BLaER1 treated with 17β-estradiol and CSF1 and Interleukin-3, amounts not matched to agents 10 nM and 100 nM (cell line): ENCODE data around the gene FUS.
"Not testable (repeated sequence)": the region's sequence is repeated elsewhere in the genome, so short reads cannot be mapped to it uniquely, and the experiment has no call there.

Experiments
- H3K27ac ChIP-seq, 11 experiments: shearing (Covaris generic); formaldehyde crosslinking; 2 replicates each; pipeline ENCODE4 v1.8.1; 2022
- H3K27me3 ChIP-seq, 11 experiments: shearing (Covaris generic); formaldehyde crosslinking; 2 replicates each; pipeline ENCODE4 v1.8.1; 2022
- H3K36me3 ChIP-seq, 11 experiments: shearing (Covaris generic); formaldehyde crosslinking; 2 replicates each; pipeline ENCODE4 v1.8.1; 2022
- H3K4me1 ChIP-seq, 10 experiments: shearing (Covaris generic); formaldehyde crosslinking; 2 replicates each; pipeline ENCODE4 v1.8.1; 2022
- H3K4me2 ChIP-seq, 11 experiments: shearing (Covaris generic); formaldehyde crosslinking; 2 replicates each; pipeline ENCODE4 v1.8.1; 2022
- H3K4me3 ChIP-seq, 10 experiments: shearing (Covaris generic); formaldehyde crosslinking; 2 replicates each; pipeline ENCODE4 v1.8.1; 2022
- H3K9ac ChIP-seq, 11 experiments: shearing (Covaris generic); formaldehyde crosslinking; 2 replicates each; pipeline ENCODE4 v1.8.1; 2022
- H3K9me3 ChIP-seq, 11 experiments: shearing (Covaris generic); formaldehyde crosslinking; replicated peaks in 1 of 11; 2 replicates each; pipeline ENCODE4 v1.8.1; 2022
- H4K20me1 ChIP-seq, 11 experiments: shearing (Covaris generic); formaldehyde crosslinking; 2 replicates each; pipeline ENCODE4 v1.8.1; 2022
- Cebpa-rat ChIP-seq, 11 experiments: shearing (Covaris generic); IDR thresholded peaks; 2 replicates each; pipeline ENCODE4 v1.8.1; 2022

The FUS gene

DNA sequence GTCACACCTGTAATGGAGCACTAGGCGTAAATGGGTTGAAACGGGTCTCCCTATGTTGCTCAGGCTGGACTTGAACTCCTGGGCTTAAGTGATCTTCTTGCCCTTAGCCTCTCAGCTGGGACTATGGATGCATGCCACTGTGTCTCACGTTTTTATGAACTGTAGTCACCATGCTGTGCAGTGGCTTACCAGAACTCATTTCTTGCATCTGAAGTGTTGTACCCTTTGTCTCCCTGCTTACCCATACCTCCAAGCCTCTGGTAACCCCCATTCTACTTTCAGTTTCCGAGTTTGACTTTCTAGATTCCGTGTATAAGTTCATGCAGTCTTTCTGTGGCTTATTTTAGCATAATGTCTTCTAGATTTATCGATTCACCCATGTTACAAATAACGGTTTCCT is 15.0 kb downstream of the FUS start:
- Histone ChIP-seq H3K9ac (no peak overlapping the region), H4K20me1 (peaks cover 98 to 100% (median 100%) of the 10 kb centered on the region in 11 experiments), H3K4me3 (no peak overlapping the region), H3K27ac (no peak overlapping the region), H3K4me2 (no peak overlapping the region), H3K9me3 (no peaks in the 10 kb centered on the region), H3K4me1 (peaks cover 17 to 83% (median 38%) of the 10 kb centered on the region in 10 experiments), H3K27me3 (no peaks in the 10 kb centered on the region), H3K36me3 (peaks cover 90 to 100% (median 94%) of the 10 kb centered on the region in 11 experiments)
- TF ChIP-seq Cebpa-rat (IDR thresholded peaks at IDR 0.05): no peak

DNA sequence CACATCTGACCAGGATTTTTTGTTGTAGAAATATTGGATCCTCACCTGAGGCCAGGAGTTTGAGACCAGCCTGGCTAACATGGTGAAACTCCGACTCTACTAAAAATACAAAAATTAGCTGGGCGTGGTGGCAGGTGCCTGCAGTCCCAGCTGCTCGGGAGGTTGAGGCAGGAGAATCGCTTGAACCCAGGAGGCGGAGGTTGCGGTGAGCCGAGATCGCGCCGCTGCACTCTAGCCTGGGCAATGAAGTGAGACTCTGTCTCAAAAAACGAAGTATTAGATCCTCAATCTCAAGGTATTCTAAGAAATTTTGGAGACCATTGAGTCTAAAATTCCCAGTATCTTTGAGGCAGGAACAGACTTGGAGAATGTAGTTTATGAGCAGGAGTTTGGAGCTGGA is 15.9 kb downstream of the FUS start:
- peaks cover 96 to 100% (median 100%) of the 10 kb centered on the region in 11 experiments for H4K20me1 ChIP-seq
- not testable (repeated sequence) for H3K27me3 ChIP-seq, H3K9me3 ChIP-seq, H3K27ac ChIP-seq, H3K4me3 ChIP-seq
- H3K36me3 ChIP-seq: peaks cover 80 to 97% (median 90%) of the 10 kb centered on the region in 11 experiments
- peaks cover 27 to 83% (median 47%) of the 10 kb centered on the region in 10 experiments for H3K4me1 ChIP-seq
- H3K9ac ChIP-seq: peak overlapping the region in 1 of 11 experiments; percentile 23; a peak in 1 of 22 replicates
- 0 out of 22 replicates have a peak overlapping the region, but pooled peaks of 3 of the 11 experiments have one; percentile 4 to 21 (median 6) for H3K4me2 ChIP-seq

DNA sequence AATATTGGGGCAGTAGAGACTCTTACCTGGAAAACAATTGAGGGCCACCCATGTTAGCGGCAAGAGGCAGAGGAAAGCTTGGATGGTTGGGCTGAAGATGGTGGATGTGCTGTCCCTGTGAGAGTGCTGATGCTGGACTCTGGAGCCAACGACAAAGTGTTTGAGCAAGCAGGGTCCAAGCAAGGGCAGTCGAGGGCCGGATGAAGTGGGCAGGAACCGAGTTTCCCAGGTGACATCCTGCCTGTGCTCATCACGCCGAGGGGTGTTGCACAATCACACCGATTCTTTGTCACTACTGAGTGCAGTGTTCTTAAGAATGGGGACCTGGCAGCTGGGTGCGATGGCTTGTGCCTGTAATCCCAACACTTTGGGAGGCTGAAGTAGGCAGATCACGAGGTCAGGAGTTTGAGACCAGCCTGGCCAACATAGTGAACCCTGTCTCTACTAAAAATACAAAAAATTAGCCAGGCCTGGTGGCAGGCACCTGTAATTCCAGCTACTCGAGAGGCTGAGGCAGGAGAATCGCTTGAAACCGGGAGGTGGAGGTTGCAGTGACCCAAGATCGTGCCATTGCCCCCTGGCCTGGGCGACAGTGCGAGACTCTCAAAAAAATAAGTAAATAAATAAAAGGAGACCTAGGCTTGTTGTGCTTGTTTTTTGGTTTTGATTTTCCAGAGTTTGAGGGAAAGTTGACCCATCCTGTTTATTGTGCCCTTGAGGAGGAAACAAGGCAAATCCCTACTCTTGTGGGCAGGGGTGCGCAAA is 16.6 kb downstream of the FUS start:
- peaks cover 89 to 100% (median 100%) of the 10 kb centered on the region in 11 experiments for H4K20me1 ChIP-seq

DNA sequence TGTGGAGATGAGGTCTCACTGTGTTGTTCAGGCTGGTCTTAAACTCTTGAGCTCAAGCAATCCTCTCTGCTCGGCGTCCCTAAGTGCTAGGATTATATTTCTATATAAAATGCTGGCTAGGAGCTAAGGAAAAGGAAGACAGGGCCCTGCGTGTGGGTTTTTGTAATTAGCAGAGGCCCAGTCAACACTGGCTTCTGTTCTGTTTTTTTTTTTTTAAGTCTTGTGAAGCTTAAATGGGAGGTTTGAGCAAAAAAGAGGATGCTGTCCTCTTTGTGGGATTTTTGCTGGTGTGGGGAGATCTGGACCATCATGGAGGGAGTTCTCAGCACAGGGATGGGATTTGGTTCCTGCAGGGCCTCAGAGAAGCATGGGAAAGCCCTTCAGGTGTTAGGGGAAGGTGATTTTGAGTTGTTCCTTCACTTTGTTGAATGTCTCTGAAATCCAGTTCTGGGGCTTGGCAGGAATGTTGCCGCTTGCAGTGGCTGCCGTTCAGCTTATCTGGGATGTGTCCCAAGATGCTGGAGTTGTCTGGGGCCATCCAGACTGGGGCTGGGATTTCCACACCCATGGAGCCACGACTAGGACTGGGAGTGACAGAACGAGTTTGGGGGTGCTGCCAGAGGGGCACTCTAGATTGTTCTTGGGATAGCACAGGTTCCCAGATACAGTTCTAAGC is 18.4 kb downstream of the FUS start:
- Histone ChIP-seq H3K4me1 (peaks cover 45 to 86% (median 65%) of the 10 kb centered on the region in 10 experiments), H3K4me2 (peak overlapping the region in 10 of 11 experiments; percentile 2 to 99 (median 96); a peak in 13 of 22 replicates), H3K9me3 (no peaks in the 10 kb centered on the region), H3K36me3 (peaks cover 55 to 78% (median 65%) of the 10 kb centered on the region in 11 experiments), H3K9ac (peak overlapping the region in 4 of 11 experiments; percentile 13 to 32 (median 21); a peak in 4 of 22 replicates), H3K27ac (peak overlapping the region in 1 of 11 experiments; percentile 2; a peak in 1 of 22 replicates), H3K4me3 (no peak overlapping the region), H4K20me1 (peaks cover 71 to 87% (median 83%) of the 10 kb centered on the region in 11 experiments), H3K27me3 (no peaks in the 10 kb centered on the region)
- no peak for TF ChIP-seq Cebpa-rat (IDR thresholded peaks at IDR 0.05)

More for the DNA sequence above, 16.6 kb downstream of the FUS start:
- Histone ChIP-seq H3K36me3 (peaks cover 74 to 95% (median 83%) of the 10 kb centered on the region in 11 experiments), H3K4me1 (peaks cover 33 to 83% (median 54%) of the 10 kb centered on the region in 10 experiments), H3K27ac (no peak overlapping the region), H3K27me3 (no peaks in the 10 kb centered on the region), H3K4me3 (no peak overlapping the region), H3K9me3 (no peaks in the 10 kb centered on the region), H3K4me2 (peak overlapping the region in 5 of 11 experiments; percentile 4 to 28 (median 12); a peak in 2 of 22 replicates), H3K9ac (peak overlapping the region in 3 of 11 experiments; percentile 23 to 37 (median 29); a peak in 3 of 22 replicates)
- peak in 7 of 11 experiments; percentile 22 to 80 (median 47); a peak in 8 of 22 replicates for TF ChIP-seq Cebpa-rat (IDR thresholded peaks at IDR 0.05)

DNA sequence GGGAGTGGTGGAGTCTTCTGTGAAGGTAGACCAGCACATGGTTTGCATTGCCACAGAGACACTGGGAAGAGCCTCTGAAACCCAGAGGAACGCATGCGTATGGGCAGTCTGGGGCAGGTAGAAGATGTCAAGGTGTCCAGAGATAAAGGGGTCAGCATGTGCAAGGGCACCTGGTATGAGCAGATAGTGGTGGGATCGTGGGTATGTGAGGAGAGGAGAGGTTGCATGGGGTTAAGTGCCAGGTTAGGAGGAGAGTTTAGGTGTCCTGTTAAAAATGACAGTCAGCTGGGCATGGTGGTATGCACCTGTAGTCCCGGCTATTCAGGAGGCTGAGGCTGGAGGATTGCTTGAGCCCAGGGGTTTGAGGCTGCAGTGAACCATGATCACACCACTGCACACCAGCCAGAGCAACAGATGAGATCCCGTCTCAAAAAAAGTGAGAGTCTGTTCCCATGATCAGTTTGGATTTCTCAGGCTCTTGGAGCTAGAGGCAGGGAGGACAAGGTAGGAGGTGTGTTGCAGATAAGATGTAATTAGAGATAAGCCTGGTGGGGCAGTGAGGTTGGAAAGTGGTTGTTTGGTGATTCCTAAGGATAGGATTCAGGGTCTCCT is 19.6 kb downstream of the FUS start:
- Histone ChIP-seq H3K27ac (no peak overlapping the region), H3K36me3 (peaks cover 44 to 66% (median 53%) of the 10 kb centered on the region in 11 experiments), H4K20me1 (peaks cover 59 to 75% (median 71%) of the 10 kb centered on the region in 11 experiments), H3K4me2 (peak overlapping the region; percentile 92 to 99 (median 96); a peak in 21 of 22 replicates), H3K9me3 (no peaks in the 10 kb centered on the region), H3K4me1 (peaks cover 57 to 91% (median 76%) of the 10 kb centered on the region in 10 experiments), H3K27me3 (no peaks in the 10 kb centered on the region), H3K9ac (peak overlapping the region in 4 of 11 experiments; percentile 9 to 90 (median 55); a peak in 5 of 22 replicates), H3K4me3 (peak overlapping the region in 1 of 10 experiments; percentile 91; a peak in 2 of 20 replicates)
- no peak for TF ChIP-seq Cebpa-rat (IDR thresholded peaks at IDR 0.05)

DNA sequence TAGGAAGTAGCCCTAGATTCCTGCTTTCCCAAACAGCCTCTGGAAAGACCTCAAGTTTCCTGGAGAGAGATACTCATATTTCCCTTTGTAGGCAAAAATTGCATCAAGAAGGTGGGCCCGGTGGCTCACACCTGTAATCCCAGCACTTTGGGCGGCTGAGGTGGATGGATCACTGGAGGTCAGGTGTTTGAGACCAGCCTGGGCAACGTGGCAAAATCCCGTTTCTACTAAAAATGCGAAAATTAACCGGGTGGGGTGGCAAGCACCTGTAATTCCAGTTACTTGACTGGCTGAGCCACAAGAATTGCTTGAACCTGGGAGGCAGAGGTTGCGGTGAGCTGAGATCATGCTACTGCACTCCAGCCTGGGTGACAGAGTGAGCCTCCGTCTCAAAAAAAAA is 20.2 kb downstream of the FUS start:
- Histone ChIP-seq H3K27ac (peak overlapping the region in 8 of 11 experiments; percentile 8 to 90 (median 46); a peak in 11 of 22 replicates), H3K36me3 (peaks cover 38 to 60% (median 47%) of the 10 kb centered on the region in 11 experiments), H3K9ac (peak overlapping the region in 8 of 11 experiments; percentile 3 to 90 (median 54); a peak in 10 of 22 replicates), H3K4me2 (peak overlapping the region; percentile 92 to 99 (median 96)), H4K20me1 (peaks cover 53 to 69% (median 65%) of the 10 kb centered on the region in 11 experiments), H3K4me1 (peaks cover 60 to 93% (median 80%) of the 10 kb centered on the region in 10 experiments), H3K4me3 (peak overlapping the region in 4 of 10 experiments; percentile 79 to 91 (median 83); a peak in 6 of 20 replicates)
- H3K9me3 ChIP-seq, H3K27me3 ChIP-seq: not testable (repeated sequence)

DNA sequence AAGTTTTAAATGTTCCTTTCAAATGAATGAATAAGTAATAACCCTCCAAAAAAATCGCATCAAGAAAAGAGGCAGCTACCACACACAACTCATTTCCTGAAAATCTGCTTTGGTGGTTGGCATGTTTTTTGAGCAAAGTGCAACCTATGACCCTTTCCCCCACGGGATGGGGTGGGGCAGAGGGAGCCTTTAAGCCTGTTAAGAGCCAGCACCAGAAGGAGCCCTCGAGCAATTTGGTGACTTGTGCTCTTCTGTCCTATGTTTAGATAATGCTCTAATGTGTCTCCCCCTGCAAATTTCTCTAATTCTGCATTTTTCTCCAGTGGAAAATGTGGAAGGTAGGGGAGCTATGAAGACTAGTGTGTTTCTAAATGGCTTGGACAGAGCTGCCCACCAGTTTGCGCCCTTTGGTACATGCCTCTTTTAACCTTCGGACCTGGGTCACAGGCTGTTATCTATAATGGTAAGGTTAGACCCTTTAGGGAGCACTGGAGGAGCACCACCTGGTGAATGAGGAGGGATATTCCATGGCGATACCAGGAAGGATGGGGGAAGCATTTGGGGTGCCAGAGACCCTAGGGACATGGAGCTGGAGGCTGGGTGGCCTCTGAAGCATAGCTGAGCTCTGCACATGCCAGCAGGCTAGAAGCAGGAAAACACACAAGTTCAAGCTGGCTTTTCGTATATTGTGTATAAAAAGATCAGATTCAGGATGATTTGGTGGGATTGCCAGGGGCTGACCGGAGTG is 21.1 kb downstream of the FUS start:
- H3K36me3 ChIP-seq: peaks cover 29 to 51% (median 39%) of the 10 kb centered on the region in 11 experiments
- TF ChIP-seq Cebpa-rat (IDR thresholded peaks at IDR 0.05): no peak
- peaks cover 45 to 60% (median 56%) of the 10 kb centered on the region in 11 experiments for H4K20me1 ChIP-seq
- H3K9ac ChIP-seq: peak overlapping the region; percentile 83 to 90 (median 86); a peak in 21 of 22 replicates
- H3K4me3 ChIP-seq: peak overlapping the region; percentile 66 to 91 (median 79)
- H3K27me3 ChIP-seq: no peaks in the 10 kb centered on the region
- peak overlapping the region; percentile 92 to 99 (median 96) for H3K4me2 ChIP-seq
- no peaks in the 10 kb centered on the region for H3K9me3 ChIP-seq
- peaks cover 60 to 86% (median 79%) of the 10 kb centered on the region in 10 experiments for H3K4me1 ChIP-seq
- H3K27ac ChIP-seq: peak overlapping the region in 10 of 11 experiments; percentile 72 to 93 (median 88); a peak in 19 of 22 replicates
